ENCODE measurements around the gene CTBS.

CTBS gene

GRCh38 chr1:84505493-84506001 lies 68.7 kb downstream of the CTBS start:
- no peak for FAIRE-seq

- no peak for FAIRE-seq
These were observed 69.4 kb downstream of the CTBS start for GRCh38 chr1:84504580-84505492.

- no peak for FAIRE-seq
These were observed 71.3 kb downstream of the CTBS start for GRCh38 chr1:84502927-84503326.
